B cell (primary cell): ENCODE data around the gene CDS2.

Experiments
- CTCF ChIP-seq: fragments of 200-600 bp; IDR thresholded peaks from one replicate; pipeline ENCODE4 v1.8.0; 2022; ENCODE audit warnings: antibody characterized with exemption, mild to moderate bottlenecking
- EZH2 ChIP-seq: IDR thresholded peaks from 2 replicates; pipeline ENCODE4 v1.6.1; 2012; ENCODE audit warnings: borderline replicate concordance, low read depth, mild to moderate bottlenecking, moderate library complexity, low read length; ENCODE audit not compliant: insufficient read depth, poor library complexity, severe bottlenecking

GRCh38 chr20:5109276-5109675 lies 17.5 kb upstream of the CDS2 start:
- no peak for TF ChIP-seq CTCF
- TF ChIP-seq EZH2: no peak
